Nephron (organoid): Measurements from ENCODE around the gene TAF4.

ENCODE experiments used
- H3K27ac Mint-ChIP-seq, 3 experiments: 2 replicates each; pipeline ENCODE4 v1.8.0; 2020; ENCODE audit warnings: mixed read lengths in 3 of 3, mild to moderate bottlenecking in 2 of 3, moderate library complexity in 1 of 3
- H3K27me3 Mint-ChIP-seq: 2 replicates; pipeline ENCODE4 v1.8.0; 2021; ENCODE audit warnings: low read depth, mild to moderate bottlenecking, moderate library complexity, mixed read lengths
- H3K36me3 Mint-ChIP-seq: 2 replicates; pipeline ENCODE4 v1.8.0; 2020; ENCODE audit warnings: low read depth, mixed read lengths
- H3K4me1 Mint-ChIP-seq: 2 replicates; pipeline ENCODE4 v1.8.0; 2020; ENCODE audit warnings: mixed read lengths
- H3K4me3 Mint-ChIP-seq, 3 experiments: 2 replicates each; pipeline ENCODE4 v1.8.0; 2020; ENCODE audit warnings: mild to moderate bottlenecking in 3 of 3, mixed read lengths in 3 of 3, moderate library complexity in 2 of 3
- H3K9me3 Mint-ChIP-seq: 2 replicates; pipeline ENCODE4 v1.8.0; 2020; ENCODE audit warnings: mixed read lengths
- CTCF ChIP-seq, 3 experiments: fragments of 200-600 bp; sonication (generic); IDR thresholded peaks; one replicate each; pipeline ENCODE4 v1.5.0; 2021; ENCODE audit warnings: antibody characterized with exemption in 3 of 3; ENCODE audit not compliant: unreplicated experiment in 3 of 3

The TAF4 gene

GRCh38 chr20:61937963-61938838 is 127.5 kb downstream of the TAF4 start:
- Mint-ChIP-seq H3K9me3 (no peaks in the 10 kb centered on the region), H3K27me3 (peaks cover 3% of the 10 kb centered on the region), H3K4me1 (no peaks in the 10 kb centered on the region), H3K36me3 (no peaks in the 10 kb centered on the region), H3K4me3 (no peak overlapping the region), H3K27ac (no peak overlapping the region)
- no peak for TF ChIP-seq CTCF (IDR thresholded peaks at IDR 0.05; ENCODE audit: unreplicated experiment in 3 of 3)

GRCh38 chr20:61937146-61937962 is 128.3 kb downstream of the TAF4 start:
- no peak overlapping the region for H3K27ac Mint-ChIP-seq
- TF ChIP-seq CTCF (IDR thresholded peaks at IDR 0.05; ENCODE audit: unreplicated experiment in 3 of 3) = no peak
- H3K27me3 Mint-ChIP-seq = peaks cover 6% of the 10 kb centered on the region
- H3K36me3 Mint-ChIP-seq = no peaks in the 10 kb centered on the region
- no peaks in the 10 kb centered on the region for H3K9me3 Mint-ChIP-seq
- H3K4me3 Mint-ChIP-seq = no peak overlapping the region
- H3K4me1 Mint-ChIP-seq = no peaks in the 10 kb centered on the region

GRCh38 chr20:61936701-61937131 is 129.0 kb downstream of the TAF4 start:
- Mint-ChIP-seq H3K9me3 (no peaks in the 10 kb centered on the region), H3K4me1 (no peaks in the 10 kb centered on the region), H3K36me3 (no peaks in the 10 kb centered on the region), H3K4me3 (no peak overlapping the region), H3K27ac (no peak overlapping the region), H3K27me3 (peaks cover 11% of the 10 kb centered on the region)
- TF ChIP-seq CTCF (IDR thresholded peaks at IDR 0.05; ENCODE audit: unreplicated experiment in 3 of 3) = no peak

- no peaks in the 10 kb centered on the region for H3K4me1 Mint-ChIP-seq
- H3K4me3 Mint-ChIP-seq = no peak overlapping the region
- H3K27me3 Mint-ChIP-seq = peaks cover 11% of the 10 kb centered on the region
- no peaks in the 10 kb centered on the region for H3K36me3 Mint-ChIP-seq
- no peak overlapping the region for H3K27ac Mint-ChIP-seq
- H3K9me3 Mint-ChIP-seq = no peaks in the 10 kb centered on the region
- TF ChIP-seq CTCF (IDR thresholded peaks at IDR 0.05; ENCODE audit: unreplicated experiment in 3 of 3) = no peak
These were observed 129.6 kb downstream of the TAF4 start for GRCh38 chr20:61935926-61936700.

GRCh38 chr20:61934716-61935530 is 130.8 kb downstream of the TAF4 start:
- H3K27ac Mint-ChIP-seq = no peak overlapping the region
- H3K4me1 Mint-ChIP-seq = no peaks in the 10 kb centered on the region
- no peak overlapping the region for H3K4me3 Mint-ChIP-seq
- H3K27me3 Mint-ChIP-seq = peaks cover 11% of the 10 kb centered on the region
- no peaks in the 10 kb centered on the region for H3K9me3 Mint-ChIP-seq
- no peak for TF ChIP-seq CTCF (IDR thresholded peaks at IDR 0.05; ENCODE audit: unreplicated experiment in 3 of 3)
- no peaks in the 10 kb centered on the region for H3K36me3 Mint-ChIP-seq
